Effector memory CD8-positive, alpha-beta T cell (primary cell): ENCODE results near the gene CNDP1.
A peak's percentile ranks its signal among the peaks of the same experiment; 100 is the strongest.

Experiments
- ATAC-seq: fragments of 150-1000 bp; cut with Tn5 transposase; replicated peaks from 2 replicates; pipeline ENCODE4 v1.10.0; 2021; ENCODE audit warnings: mild to moderate bottlenecking, moderate library complexity
- DNase-seq, 3 experiments: peaks; one replicate each; pipeline ENCODE4 v3.0.0; 2021
- H3K27ac Mint-ChIP-seq, 2 donors: one replicate each; pipeline ENCODE4 v1.8.0; 2022; ENCODE audit warnings: mild to moderate bottlenecking in 2 of 2, mixed read lengths in 2 of 2, moderate library complexity in 2 of 2
- H3K27me3 Mint-ChIP-seq, 2 donors: one replicate each; pipeline ENCODE4 v1.8.0; 2022; ENCODE audit warnings: mixed read lengths in 2 of 2
- H3K36me3 Mint-ChIP-seq: one replicate; pipeline ENCODE4 v1.8.0; 2022; ENCODE audit warnings: mild to moderate bottlenecking, moderate library complexity, mixed read lengths; ENCODE audit not compliant: insufficient read depth
- H3K4me1 Mint-ChIP-seq, 2 donors: one replicate each; pipeline ENCODE4 v1.8.0; 2022; ENCODE audit warnings: low read depth in 2 of 2, mixed read lengths in 2 of 2
- H3K4me3 Mint-ChIP-seq, 2 donors: one replicate each; pipeline ENCODE4 v1.8.0; 2022; ENCODE audit warnings: mild to moderate bottlenecking in 2 of 2, mixed read lengths in 2 of 2, moderate library complexity in 2 of 2
- H3K9me3 Mint-ChIP-seq, 2 donors: one replicate each; pipeline ENCODE4 v1.8.0; 2022; ENCODE audit warnings: mixed read lengths in 2 of 2

Gene CNDP1

GRCh38 chr18:74509856-74510769, 24.2 kb upstream of the CNDP1 start:
- H3K36me3 Mint-ChIP-seq: peaks cover 71% of the 10 kb centered on the region
- H3K4me3 Mint-ChIP-seq: no peak overlapping the region
- no peak for ATAC-seq
- no peak for DNase-seq
- no peak overlapping the region for H3K27ac Mint-ChIP-seq
- H3K27me3 Mint-ChIP-seq: no peaks in the 10 kb centered on the region
- H3K9me3 Mint-ChIP-seq: no peaks in the 10 kb centered on the region
- peaks cover 24 to 25% of the 10 kb centered on the region in 2 donors for H3K4me1 Mint-ChIP-seq

GRCh38 chr18:74510770-74511095, 23.6 kb upstream of the CNDP1 start:
- ATAC-seq (no peak), DNase-seq (no peak)
- peaks cover 71% of the 10 kb centered on the region for H3K36me3 Mint-ChIP-seq
- H3K27ac Mint-ChIP-seq: no peak overlapping the region
- no peak overlapping the region for H3K4me3 Mint-ChIP-seq
- H3K4me1 Mint-ChIP-seq: peaks cover 24 to 25% of the 10 kb centered on the region in 2 donors
- no peaks in the 10 kb centered on the region for H3K9me3 Mint-ChIP-seq
- H3K27me3 Mint-ChIP-seq: no peaks in the 10 kb centered on the region

- ATAC-seq (no peak), DNase-seq (no peak)
- Mint-ChIP-seq H3K9me3 (no peaks in the 10 kb centered on the region), H3K36me3 (peaks cover 68% of the 10 kb centered on the region), H3K4me3 (no peak overlapping the region), H3K4me1 (peaks cover 20 to 22% of the 10 kb centered on the region in 2 donors), H3K27ac (no peak overlapping the region), H3K27me3 (no peaks in the 10 kb centered on the region)
These were observed 22.5 kb upstream of the CNDP1 start for GRCh38 chr18:74511823-74512222.

- Mint-ChIP-seq H3K36me3 (peaks cover 68% of the 10 kb centered on the region), H3K27ac (peak overlapping the region in 1 of 2 donors; percentile 51), H3K4me3 (no peak overlapping the region), H3K27me3 (no peaks in the 10 kb centered on the region), H3K4me1 (peaks cover 14 to 17% of the 10 kb centered on the region in 2 donors), H3K9me3 (no peaks in the 10 kb centered on the region)
- DNase-seq (no peak), ATAC-seq (no peak)
These were observed 21.8 kb upstream of the CNDP1 start for GRCh38 chr18:74512321-74513053.

- Mint-ChIP-seq H3K27me3 (no peaks in the 10 kb centered on the region), H3K4me1 (peaks cover 9 to 17% of the 10 kb centered on the region in 2 donors), H3K27ac (peak overlapping the region; percentile 51 to 72), H3K36me3 (peaks cover 67% of the 10 kb centered on the region), H3K4me3 (peak overlapping the region in 1 of 2 donors; percentile 14), H3K9me3 (no peaks in the 10 kb centered on the region)
- ATAC-seq (peak; percentile 17), DNase-seq (no peak)
These were observed 21.0 kb upstream of the CNDP1 start for GRCh38 chr18:74513149-74513882.

- peaks cover 66% of the 10 kb centered on the region for H3K36me3 Mint-ChIP-seq
- H3K4me3 Mint-ChIP-seq: peak overlapping the region in 1 of 2 donors; percentile 14
These were observed 20.5 kb upstream of the CNDP1 start for GRCh38 chr18:74513883-74514205.

GRCh38 chr18:74514860-74515495, 19.3 kb upstream of the CNDP1 start:
- no peak overlapping the region for H3K4me3 Mint-ChIP-seq
- no peak for ATAC-seq
- H3K27ac Mint-ChIP-seq: peak overlapping the region in 1 of 2 donors; percentile 46
- H3K27me3 Mint-ChIP-seq: no peaks in the 10 kb centered on the region
- H3K36me3 Mint-ChIP-seq: peaks cover 66% of the 10 kb centered on the region
- H3K9me3 Mint-ChIP-seq: no peaks in the 10 kb centered on the region
- DNase-seq: no peak
- peaks cover 9 to 17% of the 10 kb centered on the region in 2 donors for H3K4me1 Mint-ChIP-seq

More at GRCh38 chr18:74513883-74514205, 20.5 kb upstream of the CNDP1 start:
- no peaks in the 10 kb centered on the region for H3K27me3 Mint-ChIP-seq
- H3K4me1 Mint-ChIP-seq: peaks cover 9 to 17% of the 10 kb centered on the region in 2 donors
- H3K9me3 Mint-ChIP-seq: no peaks in the 10 kb centered on the region
- DNase-seq (no peak), ATAC-seq (peak; percentile 78)
- H3K27ac Mint-ChIP-seq: peak overlapping the region in 1 of 2 donors; percentile 72

GRCh38 chr18:74515620-74516231, 18.6 kb upstream of the CNDP1 start:
- no peaks in the 10 kb centered on the region for H3K27me3 Mint-ChIP-seq
- H3K4me1 Mint-ChIP-seq: peaks cover 9 to 17% of the 10 kb centered on the region in 2 donors
- H3K9me3 Mint-ChIP-seq: no peaks in the 10 kb centered on the region
- DNase-seq (no peak), ATAC-seq (no peak)
- H3K4me3 Mint-ChIP-seq: no peak overlapping the region
- no peak overlapping the region for H3K27ac Mint-ChIP-seq
- peaks cover 66% of the 10 kb centered on the region for H3K36me3 Mint-ChIP-seq

- no peaks in the 10 kb centered on the region for H3K27me3 Mint-ChIP-seq
- H3K9me3 Mint-ChIP-seq: no peaks in the 10 kb centered on the region
- ATAC-seq (no peak), DNase-seq (no peak)
- no peak overlapping the region for H3K4me3 Mint-ChIP-seq
- peaks cover 9 to 17% of the 10 kb centered on the region in 2 donors for H3K4me1 Mint-ChIP-seq
- H3K27ac Mint-ChIP-seq: no peak overlapping the region
- peaks cover 69% of the 10 kb centered on the region for H3K36me3 Mint-ChIP-seq
These were observed 17.7 kb upstream of the CNDP1 start for GRCh38 chr18:74516271-74517235.

- DNase-seq: no peak
- Mint-ChIP-seq H3K4me3 (no peak overlapping the region), H3K27me3 (no peaks in the 10 kb centered on the region), H3K27ac (no peak overlapping the region), H3K9me3 (no peaks in the 10 kb centered on the region), H3K4me1 (peaks cover 9 to 17% of the 10 kb centered on the region in 2 donors), H3K36me3 (peaks cover 69% of the 10 kb centered on the region)
- ATAC-seq: no peak
These were observed 17.1 kb upstream of the CNDP1 start for GRCh38 chr18:74517236-74517630.

- H3K9me3 Mint-ChIP-seq: no peaks in the 10 kb centered on the region
- DNase-seq: no peak
- H3K27ac Mint-ChIP-seq: no peak overlapping the region
- no peaks in the 10 kb centered on the region for H3K27me3 Mint-ChIP-seq
- H3K4me1 Mint-ChIP-seq: peaks cover 8 to 9% of the 10 kb centered on the region in 2 donors
- H3K36me3 Mint-ChIP-seq: peaks cover 62% of the 10 kb centered on the region
- no peak for ATAC-seq
- H3K4me3 Mint-ChIP-seq: no peak overlapping the region
These were observed 15.6 kb upstream of the CNDP1 start for GRCh38 chr18:74518456-74519295.
